Bronchial epithelial cell (primary cell): ENCODE results near the gene HSD17B1. TPM values are rescaled to one million over a fixed set of nuclear protein-coding genes. Genes with fewer than 3 reads are reported as not detected.

Source experiments
- DNase-seq: peaks from one replicate; pipeline ENCODE4 v3.0.0-alpha.2; 2010; ENCODE audit warnings: low read depth
- FAIRE-seq: peaks from 2 replicates; lab custom pipeline; 2011; peaks lifted over from hg19 to GRCh38; lab: Jason Lieb, UNC
- H3K27me3 ChIP-seq: 2 replicates; pipeline ENCODE4 v1.5.1; 2011; ENCODE audit warnings: low read length; ENCODE audit not compliant: control insufficient read depth, insufficient read depth
- H3K36me3 ChIP-seq: 2 replicates; pipeline ENCODE4 v1.5.1; 2011; ENCODE audit warnings: low read length; ENCODE audit not compliant: control insufficient read depth, insufficient read depth
- H3K4me3 ChIP-seq: 2 replicates; pipeline ENCODE4 v1.5.1; 2011; ENCODE audit warnings: mild to moderate bottlenecking, low read depth, low read length, control low read depth
- total RNA-seq: library from RNA; depleted of rRNA; stranded (reverse); fragments of >200 nt; gene quantifications from 2 replicates; pipeline ENCODE4 v1.2.1, GENCODE V29; 2014
- TF ChIP-seq, protein P1 (sequence below): IDR thresholded peaks from 2 replicates; pipeline ENCODE4 v1.5.1; 2011; ENCODE audit warnings: mild to moderate bottlenecking, moderate library complexity, low read length, control low read depth, inconsistent platforms; ENCODE audit not compliant: insufficient read depth, severe bottlenecking

HSD17B1 gene
- total RNA-seq, 1 donor from 2014 or later, result 7.4 TPM

- Histone ChIP-seq H3K36me3 (peaks cover 7% of the 10 kb centered on the region), H3K27me3 (no peaks in the 10 kb centered on the region), H3K4me3 (no peak overlapping the region)
- no peak for DNase-seq
- FAIRE-seq, result no peak
- TF ChIP-seq, protein P1, sequence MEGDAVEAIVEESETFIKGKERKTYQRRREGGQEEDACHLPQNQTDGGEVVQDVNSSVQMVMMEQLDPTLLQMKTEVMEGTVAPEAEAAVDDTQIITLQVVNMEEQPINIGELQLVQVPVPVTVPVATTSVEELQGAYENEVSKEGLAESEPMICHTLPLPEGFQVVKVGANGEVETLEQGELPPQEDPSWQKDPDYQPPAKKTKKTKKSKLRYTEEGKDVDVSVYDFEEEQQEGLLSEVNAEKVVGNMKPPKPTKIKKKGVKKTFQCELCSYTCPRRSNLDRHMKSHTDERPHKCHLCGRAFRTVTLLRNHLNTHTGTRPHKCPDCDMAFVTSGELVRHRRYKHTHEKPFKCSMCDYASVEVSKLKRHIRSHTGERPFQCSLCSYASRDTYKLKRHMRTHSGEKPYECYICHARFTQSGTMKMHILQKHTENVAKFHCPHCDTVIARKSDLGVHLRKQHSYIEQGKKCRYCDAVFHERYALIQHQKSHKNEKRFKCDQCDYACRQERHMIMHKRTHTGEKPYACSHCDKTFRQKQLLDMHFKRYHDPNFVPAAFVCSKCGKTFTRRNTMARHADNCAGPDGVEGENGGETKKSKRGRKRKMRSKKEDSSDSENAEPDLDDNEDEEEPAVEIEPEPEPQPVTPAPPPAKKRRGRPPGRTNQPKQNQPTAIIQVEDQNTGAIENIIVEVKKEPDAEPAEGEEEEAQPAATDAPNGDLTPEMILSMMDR, result no peak
Observed at GRCh38 chr17:42521666-42522262, 31.0 kb upstream of the HSD17B1 start.

DNA sequence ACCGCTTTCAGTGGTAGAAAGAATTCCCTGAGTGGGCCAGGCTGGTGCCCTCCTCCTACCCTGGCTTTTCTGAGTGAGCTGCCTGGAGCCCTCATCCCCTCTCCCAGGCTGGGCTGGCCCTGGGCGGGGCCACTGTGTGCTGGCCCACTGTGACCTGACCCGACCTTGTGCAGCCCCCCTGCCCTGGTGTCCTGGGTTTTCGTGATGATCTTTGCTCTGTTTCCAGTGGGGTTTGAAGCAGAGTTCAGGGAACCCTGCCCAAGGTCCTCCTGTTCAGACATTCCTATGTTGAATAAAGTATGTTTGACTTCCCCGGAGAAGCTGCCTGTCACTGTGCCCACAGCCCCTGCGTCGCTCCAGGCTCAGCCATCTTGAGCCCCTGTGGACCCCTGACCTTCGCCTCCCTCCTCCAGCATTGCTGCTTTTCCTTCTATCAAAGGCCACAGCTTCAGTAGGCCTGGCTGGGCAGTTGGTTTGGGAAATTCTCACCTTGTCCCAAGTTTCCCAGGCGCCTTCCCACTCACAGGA is 30.4 kb upstream of the HSD17B1 start:
- Histone ChIP-seq H3K4me3 (no peak overlapping the region), H3K27me3 (no peaks in the 10 kb centered on the region), H3K36me3 (peaks cover 7% of the 10 kb centered on the region)
- TF ChIP-seq, protein P1, result no peak
- DNase-seq (no peak), FAIRE-seq (no peak)

- H3K27me3 ChIP-seq, result no peaks in the 10 kb centered on the region
- TF ChIP-seq, protein P1, result no peak
- no peak overlapping the region for H3K4me3 ChIP-seq
- FAIRE-seq (no peak), DNase-seq (no peak)
- H3K36me3 ChIP-seq, result peaks cover 7% of the 10 kb centered on the region
Observed at GRCh38 chr17:42522798-42523278, 29.9 kb upstream of the HSD17B1 start.

DNA sequence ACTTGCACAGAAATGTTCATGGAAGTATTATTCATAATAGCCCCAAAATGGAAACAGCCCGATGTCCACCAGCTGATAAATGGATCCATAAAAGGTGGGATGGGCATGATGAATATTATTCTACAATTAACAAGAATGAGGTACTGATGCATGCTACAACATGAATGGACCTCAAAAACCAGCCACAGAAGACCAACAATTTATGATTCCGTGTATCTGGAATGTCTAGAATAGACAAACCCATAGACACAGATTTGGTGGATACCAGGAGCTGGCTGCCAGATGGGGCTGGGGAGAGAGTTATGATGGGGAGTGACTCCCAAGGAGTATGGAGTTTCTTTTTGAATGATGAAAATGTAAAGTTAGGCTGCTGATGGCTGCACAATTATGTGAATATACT is 27.5 kb upstream of the HSD17B1 start:
- TF ChIP-seq, protein P1, result no peak
- H3K4me3 ChIP-seq, result no peak overlapping the region
- no peak for FAIRE-seq
- peaks cover 7% of the 10 kb centered on the region for H3K36me3 ChIP-seq
- no peaks in the 10 kb centered on the region for H3K27me3 ChIP-seq
- DNase-seq, result peak; percentile 90

- Histone ChIP-seq H3K27me3 (no peaks in the 10 kb centered on the region), H3K4me3 (no peak overlapping the region), H3K36me3 (peaks cover 4% of the 10 kb centered on the region)
- peak; percentile 21 for DNase-seq
- FAIRE-seq, result no peak
- TF ChIP-seq, protein P1, result no peak
Observed at GRCh38 chr17:42526031-42526444, 26.7 kb upstream of the HSD17B1 start.
